NB4 (cell line): ENCODE measurements around the gene DPYD.

Source experiments
- CTCF ChIP-seq: IDR thresholded peaks from one replicate; pipeline ENCODE4 v1.5.1; 2012; ENCODE audit warnings: low read depth, low read length
- MAX ChIP-seq: IDR thresholded peaks from 2 replicates; pipeline ENCODE4 v1.6.1; 2011; ENCODE audit warnings: low read depth, low read length
- POLR2A ChIP-seq: IDR thresholded peaks from 2 replicates; pipeline ENCODE4 v1.6.1; 2011; ENCODE audit warnings: mild to moderate bottlenecking; ENCODE audit not compliant: insufficient read length; ENCODE audit errors: extremely low read depth

- no peak for TF ChIP-seq CTCF
- TF ChIP-seq POLR2A = no peak
- no peak for TF ChIP-seq MAX
Measured at GRCh38 chr1:97886199-97886598, 34.6 kb downstream of the DPYD start.
